Stimulated activated CD8-positive, alpha-beta memory T cell treated with anti-CD3 and anti-CD28 coated beads, Interleukin-12 subunit alpha, Interleukin-12 subunit beta, amount 100 ng/mL, for 1 hour (primary cell): ENCODE measurements around the gene RMC1.
A peak's percentile ranks its signal among the peaks of the same experiment; 100 is the strongest.
"Not testable (repeated sequence)": the region's sequence is repeated elsewhere in the genome, so short reads cannot be mapped to it uniquely, and the experiment has no call there.

Experiments
- DNase-seq: peaks from one replicate; pipeline ENCODE4 v3.0.0-alpha.2; 2020; ENCODE audit warnings: low read depth

Gene RMC1

GRCh38 chr18:23503038-23503962 lies at the start of gene RMC1:
Gene RMC1 (plus strand): TSS chr18:23503511. CDS start chr18:23503619, 108 bp downstream.
- DNase-seq: peak; percentile 96

- no peak for DNase-seq
These were observed 49.6 kb upstream of the RMC1 start for GRCh38 chr18:23453680-23454058.

- DNase-seq: no peak
These were observed 46.5 kb upstream of the RMC1 start for GRCh38 chr18:23456835-23457234.

- no peak for DNase-seq
These were observed 44.3 kb upstream of the RMC1 start for GRCh38 chr18:23458830-23459529.

- no peak for DNase-seq
These were observed 43.8 kb upstream of the RMC1 start for GRCh38 chr18:23459530-23459921.

GRCh38 chr18:23460285-23461273 lies 42.7 kb upstream of the RMC1 start:
- DNase-seq: no peak

GRCh38 chr18:23462876-23463275 lies 40.4 kb upstream of the RMC1 start:
- DNase-seq: no peak

- no peak for DNase-seq
These were observed 34.4 kb upstream of the RMC1 start for GRCh38 chr18:23468753-23469459.

GRCh38 chr18:23470620-23471387 lies 32.5 kb upstream of the RMC1 start:
- no peak for DNase-seq

GRCh38 chr18:23471486-23471885 lies 31.8 kb upstream of the RMC1 start:
- no peak for DNase-seq

GRCh38 chr18:23479829-23480505 lies 23.3 kb upstream of the RMC1 start:
- DNase-seq: no peak

- no peak for DNase-seq
These were observed 18.6 kb upstream of the RMC1 start for GRCh38 chr18:23484561-23485182.

- no peak for DNase-seq
These were observed 17.9 kb upstream of the RMC1 start for GRCh38 chr18:23485386-23485785.

GRCh38 chr18:23487738-23488570 lies 15.4 kb upstream of the RMC1 start:
- DNase-seq: peak; percentile 25

- DNase-seq: not testable (repeated sequence)
These were observed 13.7 kb upstream of the RMC1 start for GRCh38 chr18:23489586-23489985.

- no peak for DNase-seq
These were observed 9.7 kb upstream of the RMC1 start for GRCh38 chr18:23493654-23494053.

- DNase-seq: no peak
These were observed 8.3 kb upstream of the RMC1 start for GRCh38 chr18:23494992-23495391.

GRCh38 chr18:23495723-23496440 lies 7.4 kb upstream of the RMC1 start:
- no peak for DNase-seq
